ENCODE measurements around the gene SCIN. TPM values are rescaled to one million over a fixed set of nuclear protein-coding genes. Genes with fewer than 3 reads are reported as not detected.
"Not testable (repeated sequence)": the region's sequence is repeated elsewhere in the genome, so short reads cannot be mapped to it uniquely, and the experiment has no call there.

Gene SCIN
- total and polyA plus RNA-seq, 12 donors: 0.06 to 5.5 (median 0.79) TPM

DNA sequence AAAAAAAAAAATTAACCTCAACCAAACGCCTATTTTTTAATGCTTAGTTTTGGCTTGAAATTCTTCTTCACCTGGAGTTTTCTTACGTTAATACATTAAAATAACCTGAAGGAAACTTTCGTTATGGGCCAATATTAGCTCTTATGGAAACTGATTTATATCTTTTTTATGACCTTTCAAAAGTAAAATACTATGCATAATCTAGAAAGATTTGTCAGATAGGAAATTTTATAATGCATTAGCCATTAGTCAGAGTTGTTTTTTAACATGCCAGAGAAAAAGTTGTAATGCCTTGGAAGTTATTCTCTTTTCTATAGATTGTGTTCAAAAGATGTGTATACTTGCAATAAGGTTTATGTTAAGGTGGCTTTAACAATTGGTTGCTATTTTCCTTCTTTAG is 82.6 kb downstream of the SCIN start:
- Histone ChIP-seq H3K4me3 (no peak overlapping the region), H3K36me3 (replicated peaks in 1 of 2) (no peaks in the 10 kb centered on the region), H3K4me1 (replicated peaks in 1 of 2) (peaks cover 0 to 3% of the 10 kb centered on the region in 2 donors), H3K9me3 (replicated peaks in 1 of 3) (no peaks in the 10 kb centered on the region), H3K27me3 (no peaks in the 10 kb centered on the region), H3K27ac (no peak overlapping the region)
- WGBS, 4 donors: 67 to 75% (median 74%) methylated on average over 3 of the region's 3 CpGs
- no peak for DNase-seq
- intact Hi-C loops (cut with DNase I): no loop called here
- TF ChIP-seq, protein P1, sequence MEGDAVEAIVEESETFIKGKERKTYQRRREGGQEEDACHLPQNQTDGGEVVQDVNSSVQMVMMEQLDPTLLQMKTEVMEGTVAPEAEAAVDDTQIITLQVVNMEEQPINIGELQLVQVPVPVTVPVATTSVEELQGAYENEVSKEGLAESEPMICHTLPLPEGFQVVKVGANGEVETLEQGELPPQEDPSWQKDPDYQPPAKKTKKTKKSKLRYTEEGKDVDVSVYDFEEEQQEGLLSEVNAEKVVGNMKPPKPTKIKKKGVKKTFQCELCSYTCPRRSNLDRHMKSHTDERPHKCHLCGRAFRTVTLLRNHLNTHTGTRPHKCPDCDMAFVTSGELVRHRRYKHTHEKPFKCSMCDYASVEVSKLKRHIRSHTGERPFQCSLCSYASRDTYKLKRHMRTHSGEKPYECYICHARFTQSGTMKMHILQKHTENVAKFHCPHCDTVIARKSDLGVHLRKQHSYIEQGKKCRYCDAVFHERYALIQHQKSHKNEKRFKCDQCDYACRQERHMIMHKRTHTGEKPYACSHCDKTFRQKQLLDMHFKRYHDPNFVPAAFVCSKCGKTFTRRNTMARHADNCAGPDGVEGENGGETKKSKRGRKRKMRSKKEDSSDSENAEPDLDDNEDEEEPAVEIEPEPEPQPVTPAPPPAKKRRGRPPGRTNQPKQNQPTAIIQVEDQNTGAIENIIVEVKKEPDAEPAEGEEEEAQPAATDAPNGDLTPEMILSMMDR (IDR thresholded peaks at IDR 0.05): no peak
- no peak for TF ChIP-seq POLR2A (IDR thresholded peaks at IDR 0.05)

DNA sequence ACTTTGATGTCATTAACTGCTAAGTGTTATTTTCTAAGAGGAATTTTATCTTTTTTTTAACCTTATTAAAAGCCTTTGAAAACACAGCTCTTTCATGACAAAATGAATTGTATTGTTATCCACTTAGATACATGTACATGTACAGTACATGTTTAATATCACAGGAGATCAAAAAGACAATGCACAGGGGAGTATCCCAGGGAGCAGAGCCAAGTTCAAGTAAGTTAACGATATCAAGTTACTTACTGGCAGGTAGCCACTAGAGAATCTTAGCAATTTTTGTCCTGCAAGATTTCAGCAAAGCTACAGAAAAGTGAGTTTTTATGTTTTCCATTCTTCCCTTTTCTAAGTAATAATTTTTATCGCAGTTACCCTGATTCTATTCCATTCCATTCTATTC is 83.0 kb downstream of the SCIN start:
- H3K36me3 ChIP-seq (replicated peaks in 1 of 2): no peaks in the 10 kb centered on the region
- WGBS, 4 donors: 56 to 80% (median 71%) methylated on average over 2 of the region's 2 CpGs
- H3K27ac ChIP-seq: no peak overlapping the region
- peaks cover 0 to 3% of the 10 kb centered on the region in 2 donors for H3K4me1 ChIP-seq (replicated peaks in 1 of 2)
- H3K27me3 ChIP-seq: no peaks in the 10 kb centered on the region
- DNase-seq: no peak
- TF ChIP-seq, protein P1 (IDR thresholded peaks at IDR 0.05): no peak
- no peak for TF ChIP-seq POLR2A (IDR thresholded peaks at IDR 0.05)
- no peak overlapping the region for H3K4me3 ChIP-seq
- H3K9me3 ChIP-seq (replicated peaks in 1 of 3): no peaks in the 10 kb centered on the region
- intact Hi-C loops (cut with DNase I): no loop called here

DNA sequence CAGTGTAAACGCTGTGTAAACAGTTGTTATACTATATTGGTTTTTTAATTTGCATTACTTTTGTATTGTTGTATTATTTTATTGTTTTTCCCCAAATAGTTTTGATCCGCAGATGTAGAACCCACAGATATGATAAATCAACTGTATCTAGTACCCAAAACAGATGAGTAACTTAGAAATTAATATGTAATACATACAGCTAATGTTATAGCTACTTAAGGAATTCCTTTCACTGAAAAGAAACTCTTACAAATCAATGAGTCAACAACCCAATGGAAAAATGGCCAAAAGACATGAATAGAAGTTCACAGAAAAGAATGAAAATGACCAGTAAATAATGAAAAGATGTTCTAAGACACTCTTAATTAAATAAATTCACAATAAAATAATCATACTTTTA is 84.6 kb downstream of the SCIN start:
- H3K27me3 ChIP-seq: no peaks in the 10 kb centered on the region
- H3K27ac ChIP-seq: no peak overlapping the region
- TF ChIP-seq, protein P1 (IDR thresholded peaks at IDR 0.05): no peak
- no peak for TF ChIP-seq POLR2A (IDR thresholded peaks at IDR 0.05)
- no peak overlapping the region for H3K4me3 ChIP-seq
- H3K4me1 ChIP-seq (replicated peaks in 1 of 2): peaks cover 0 to 3% of the 10 kb centered on the region in 2 donors
- 93 to 98% (median 95%) methylated on average over 2 of the region's 2 CpGs for WGBS, 4 donors
- DNase-seq: no peak
- H3K36me3 ChIP-seq (replicated peaks in 1 of 2): no peaks in the 10 kb centered on the region
- intact Hi-C loops (cut with DNase I): no loop called here
- H3K9me3 ChIP-seq (replicated peaks in 1 of 3): no peaks in the 10 kb centered on the region

DNA sequence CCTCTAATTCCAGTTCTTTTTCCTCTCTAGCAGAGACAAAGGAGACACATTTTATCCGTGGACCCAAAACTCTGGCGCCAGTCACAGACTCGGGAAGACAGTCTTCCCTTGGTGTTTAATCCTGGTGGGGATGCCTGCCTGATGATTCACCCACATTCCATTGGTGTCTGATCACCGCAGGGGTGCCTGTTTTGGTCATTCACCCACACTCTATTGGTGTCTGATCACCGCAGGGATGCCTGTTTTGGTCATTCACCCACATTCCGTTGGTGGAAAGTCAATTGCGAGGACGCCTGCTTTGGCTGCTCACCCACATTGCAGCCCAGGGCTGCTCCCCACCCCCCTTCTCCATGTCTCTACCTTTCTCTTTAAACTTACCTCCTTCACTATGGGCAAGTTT is 89.9 kb downstream of the SCIN start:
- H3K4me3 ChIP-seq; H3K36me3 ChIP-seq (replicated peaks in 1 of 2); H3K27ac ChIP-seq; H3K27me3 ChIP-seq; intact Hi-C loops (cut with DNase I); H3K4me1 ChIP-seq (replicated peaks in 1 of 2); H3K9me3 ChIP-seq (replicated peaks in 1 of 3): not testable (repeated sequence)
- 67 to 73% (median 68%) methylated on average over 8 of the region's 8 CpGs for WGBS, 4 donors
- peak in 6 of 7 donors; percentile 36 to 75 (median 60) for DNase-seq

DNA sequence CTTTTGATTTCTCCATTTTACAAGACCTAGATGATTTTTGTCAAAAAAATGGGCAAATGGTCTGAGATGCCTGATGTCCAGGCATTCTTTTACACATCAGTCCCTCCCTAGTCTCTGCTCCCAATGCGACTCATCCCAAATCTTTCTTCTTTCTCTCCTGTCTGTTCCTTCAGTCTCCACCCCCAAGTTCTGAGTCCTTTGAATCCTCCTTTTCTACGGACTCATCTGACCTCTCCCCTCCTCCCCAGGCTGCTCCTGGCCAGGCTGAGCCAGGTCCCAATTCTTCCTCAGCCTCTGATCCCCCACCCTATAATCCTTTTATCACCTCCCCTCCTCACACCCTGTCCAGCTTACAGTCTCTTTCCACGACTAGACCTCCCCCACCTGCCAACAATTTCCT is 90.5 kb downstream of the SCIN start:
- H3K27ac ChIP-seq: not testable (repeated sequence)

More for the DNA sequence above, 90.5 kb downstream of the SCIN start:
- H3K4me3 ChIP-seq; H3K36me3 ChIP-seq (replicated peaks in 1 of 2); H3K4me1 ChIP-seq (replicated peaks in 1 of 2); H3K9me3 ChIP-seq (replicated peaks in 1 of 3); intact Hi-C loops (cut with DNase I); H3K27me3 ChIP-seq; DNase-seq: not testable (repeated sequence)
- 73 to 79% (median 77%) methylated on average over 3 of the region's 3 CpGs for WGBS, 4 donors

Measured in adrenal gland (tissue), 12 donors.